HG02678 (cell line): Measurements from ENCODE around the gene RPP38.
A peak's percentile ranks its signal among the peaks of the same experiment; 100 is the strongest.

Experiments
- ATAC-seq: cut with Tn5 transposase; IDR thresholded peaks from one replicate; pipeline ENCODE4 v1.9.1; 2021; ENCODE audit warnings: mild to moderate bottlenecking, moderate library complexity; ENCODE audit not compliant: unreplicated experiment

The RPP38 gene, protein sequence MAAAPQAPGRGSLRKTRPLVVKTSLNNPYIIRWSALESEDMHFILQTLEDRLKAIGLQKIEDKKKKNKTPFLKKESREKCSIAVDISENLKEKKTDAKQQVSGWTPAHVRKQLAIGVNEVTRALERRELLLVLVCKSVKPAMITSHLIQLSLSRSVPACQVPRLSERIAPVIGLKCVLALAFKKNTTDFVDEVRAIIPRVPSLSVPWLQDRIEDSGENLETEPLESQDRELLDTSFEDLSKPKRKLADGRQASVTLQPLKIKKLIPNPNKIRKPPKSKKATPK

DNA sequence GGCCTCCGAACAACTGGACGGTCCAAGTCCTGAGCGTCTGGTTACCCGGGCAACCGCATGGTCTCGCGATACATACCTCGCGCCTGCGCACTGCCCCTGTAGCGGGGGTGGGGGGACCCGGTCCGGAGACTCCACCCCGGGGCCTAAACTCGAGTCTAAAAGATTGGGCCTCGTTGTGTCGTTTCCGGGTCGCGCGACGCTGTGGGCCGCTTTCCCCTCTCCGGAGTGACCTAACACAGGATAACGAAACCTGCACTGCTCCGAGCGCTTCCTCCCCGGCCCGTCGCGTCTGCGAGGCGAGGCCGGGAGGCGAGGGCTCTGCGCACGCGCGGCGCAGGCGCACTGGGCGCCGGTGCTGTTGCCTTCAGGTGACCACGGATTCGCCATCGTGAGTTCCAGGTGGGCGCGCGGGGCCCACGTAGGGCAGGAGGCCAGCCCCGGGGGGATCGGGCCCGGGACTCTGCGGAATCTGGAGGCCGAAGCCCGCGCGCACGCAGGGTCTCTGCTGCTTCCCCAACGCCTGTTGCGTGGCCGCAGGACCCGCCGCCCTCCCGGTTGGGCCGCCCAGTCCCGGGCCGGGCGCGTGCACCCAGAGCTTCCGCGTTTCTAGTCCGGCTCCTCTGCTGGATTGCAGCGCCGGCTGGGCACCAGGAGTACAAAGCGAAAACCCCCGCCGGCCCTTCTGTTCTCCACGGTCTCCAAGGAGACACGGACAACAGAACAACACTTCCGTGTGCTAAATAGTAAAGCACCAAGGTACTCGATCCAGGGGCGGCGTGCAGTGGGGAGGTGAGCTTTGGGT is at the start of gene RPP38:
Gene RPP38, plus strand, starts transcription at position 345 of the 802 bp plus-strand sequence. CDS start 5,960 bp downstream, outside the sequence.
- peak; percentile 85 for ATAC-seq

DNA sequence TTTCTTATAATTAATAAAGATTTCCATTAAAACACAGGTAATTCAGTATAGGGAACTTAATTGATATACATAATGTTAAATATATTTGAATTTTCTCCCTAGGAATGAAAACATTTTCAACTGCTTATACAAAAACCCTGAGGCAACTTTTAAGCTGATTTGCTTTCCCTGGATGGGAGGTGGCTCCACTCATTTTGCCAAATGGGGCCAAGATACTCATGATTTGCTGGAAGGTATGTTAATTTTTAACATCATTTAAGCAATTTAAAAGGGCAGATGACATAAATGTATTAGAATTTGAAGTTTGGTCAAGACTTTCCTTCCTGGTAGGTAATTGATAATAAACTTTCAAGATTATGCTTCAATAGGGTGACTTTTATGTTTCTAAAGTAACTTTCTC is 47.6 kb upstream of the RPP38 start:
- ATAC-seq = no peak

DNA sequence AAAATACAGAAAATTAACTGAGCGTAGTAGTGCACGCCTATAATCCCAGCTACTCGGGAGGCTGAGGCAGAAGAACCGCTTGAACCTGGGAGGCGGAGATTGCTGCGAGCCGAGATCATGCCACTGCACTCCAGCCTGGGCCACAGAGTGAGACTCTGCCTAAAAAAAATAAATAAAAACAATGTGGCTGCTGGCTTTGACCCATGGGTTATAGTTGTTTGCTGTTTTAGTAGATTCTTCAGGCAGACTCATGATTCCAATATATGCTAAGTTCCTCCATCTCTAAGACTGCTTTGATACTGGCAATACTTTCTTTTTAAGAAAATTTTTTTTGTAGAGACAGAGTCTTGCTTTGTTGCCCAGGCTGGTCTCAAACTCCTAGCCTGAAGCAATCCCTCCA is 45.0 kb upstream of the RPP38 start:
- ATAC-seq = no peak

DNA sequence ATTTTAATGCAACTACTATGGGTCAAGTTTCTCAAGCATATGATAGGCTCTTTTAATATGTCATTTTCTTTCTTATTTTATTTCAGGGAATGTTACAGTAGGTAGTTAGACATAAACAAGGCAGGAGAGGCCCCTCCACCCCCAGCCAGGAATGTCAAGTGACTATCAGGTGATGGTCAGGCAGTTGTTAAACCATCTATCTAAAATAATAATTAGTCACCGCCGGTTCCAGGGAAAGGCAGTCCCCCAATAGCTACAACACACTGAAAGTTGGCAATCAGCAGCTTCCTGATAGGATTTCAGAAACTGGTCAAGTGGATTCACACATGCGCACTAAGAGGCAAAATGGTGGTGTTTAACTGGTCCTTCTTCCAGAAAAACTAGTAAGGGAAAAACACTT is 44.1 kb upstream of the RPP38 start:
- ATAC-seq = no peak

DNA sequence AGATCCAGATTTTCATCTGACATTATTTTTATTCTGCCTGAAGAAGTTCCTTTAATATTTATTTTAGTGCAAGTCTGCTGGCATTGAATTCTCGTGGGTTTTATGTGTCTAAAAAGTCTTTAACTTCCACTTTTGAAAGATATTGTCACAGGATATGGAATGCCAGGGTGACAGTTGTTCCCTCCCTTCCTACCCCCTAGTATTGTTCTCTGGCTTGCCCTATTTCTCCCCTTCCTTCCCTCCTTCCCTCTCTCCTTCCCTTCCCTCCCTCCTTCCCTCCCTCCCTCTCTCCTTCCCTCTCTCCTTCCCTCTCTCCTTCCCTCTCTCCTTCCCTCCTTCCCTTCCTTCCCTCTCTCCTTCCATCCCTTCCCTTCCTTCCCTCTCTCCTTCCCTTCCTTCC is 38.5 kb upstream of the RPP38 start:
- ATAC-seq = no peak

DNA sequence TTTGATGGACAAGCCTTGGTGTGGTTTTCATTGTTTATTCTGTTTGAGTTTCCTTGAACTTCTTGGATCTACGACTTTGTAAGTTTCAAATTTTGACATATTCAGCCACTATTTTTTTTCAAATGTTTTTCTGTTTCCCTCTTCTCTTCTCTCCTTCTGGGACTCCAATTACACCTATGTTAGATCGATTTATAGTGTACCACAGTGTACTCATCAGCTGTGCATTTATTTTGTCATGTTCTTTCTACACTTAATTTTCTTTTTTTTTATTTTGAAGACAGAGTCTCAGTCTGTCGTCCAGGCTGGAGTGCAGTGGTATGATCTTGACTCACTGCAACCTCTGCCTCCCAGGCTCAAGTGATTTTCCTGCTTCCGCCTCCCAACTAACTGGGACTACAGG is 37.2 kb upstream of the RPP38 start:
- no peak for ATAC-seq

DNA sequence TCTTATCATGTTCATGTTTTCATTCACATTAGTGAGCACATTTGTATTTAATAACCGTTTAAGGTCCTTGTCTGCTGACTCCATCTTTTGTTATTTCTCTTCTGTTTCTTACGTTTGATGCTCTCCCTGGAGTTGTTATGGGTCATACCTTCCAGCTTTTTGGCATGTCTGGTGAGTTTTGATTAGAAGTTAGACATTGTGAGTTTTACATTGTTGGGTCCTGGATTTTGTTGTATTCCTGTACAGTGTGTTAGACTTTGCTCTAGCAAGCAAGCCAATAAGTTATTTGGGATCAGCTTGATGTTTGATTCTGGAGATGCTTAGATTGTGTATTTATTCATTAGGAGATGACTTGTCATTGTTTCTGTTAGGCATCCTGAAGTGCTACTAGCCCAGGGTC is 36.5 kb upstream of the RPP38 start:
- no peak for ATAC-seq

DNA sequence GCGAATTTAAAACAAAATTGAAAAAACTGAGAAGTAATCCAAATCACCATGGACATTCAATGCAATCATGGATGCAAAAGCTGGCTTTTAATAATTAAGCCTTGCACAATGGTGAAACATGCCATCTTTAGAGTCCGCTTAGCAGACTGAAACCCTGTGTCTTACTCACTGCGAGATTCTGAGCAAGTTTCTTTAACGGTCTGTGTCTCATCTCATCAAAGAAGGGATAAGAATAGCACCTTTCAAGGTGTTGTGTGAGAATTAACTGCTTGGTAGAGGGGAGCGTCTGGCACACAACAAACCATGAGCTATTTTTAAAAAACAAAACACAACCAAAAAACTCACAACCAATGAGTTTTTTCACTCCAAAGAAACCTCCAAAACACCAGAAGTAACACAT is 30.0 kb upstream of the RPP38 start:
- no peak for ATAC-seq

DNA sequence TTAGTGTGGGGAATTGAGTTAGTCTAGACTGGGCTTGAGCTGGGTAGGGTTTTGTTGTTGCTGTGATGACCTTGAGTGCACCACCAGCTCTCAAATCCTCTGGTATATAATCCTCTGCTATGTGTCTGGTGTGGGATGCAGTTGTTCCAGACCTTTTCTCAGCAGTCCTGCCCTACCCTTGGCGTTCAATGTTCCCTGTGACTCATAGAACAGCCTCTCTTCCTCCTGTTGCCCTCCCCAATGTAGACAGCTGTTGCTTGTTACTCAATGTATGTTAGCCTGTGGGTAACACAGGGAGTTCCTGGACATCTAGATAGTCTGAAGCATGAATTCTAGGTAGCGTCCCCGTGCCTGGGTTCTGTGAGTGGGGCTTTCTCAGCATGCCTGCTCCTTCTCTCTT is 28.4 kb upstream of the RPP38 start:
- no peak for ATAC-seq

DNA sequence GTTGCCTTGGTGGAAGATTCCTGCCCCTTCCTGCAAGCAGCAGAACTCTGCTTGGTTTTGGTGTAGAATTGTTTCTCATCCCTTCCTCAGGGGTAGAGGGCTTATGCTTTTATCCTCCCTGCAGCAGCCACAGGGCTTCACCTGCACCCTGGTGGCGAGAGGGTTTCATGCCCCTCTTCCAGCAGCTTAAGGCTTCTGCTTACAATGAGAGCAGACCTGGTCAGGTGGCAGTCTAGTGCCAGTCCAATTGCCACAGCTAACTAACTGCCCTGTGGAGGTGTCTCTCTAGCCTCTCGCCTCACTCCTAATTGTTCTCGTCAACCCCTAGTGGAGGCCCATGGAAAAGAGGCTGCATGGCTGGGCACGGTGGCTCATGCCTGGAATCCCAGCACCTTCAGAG is 27.9 kb upstream of the RPP38 start:
- no peak for ATAC-seq

DNA sequence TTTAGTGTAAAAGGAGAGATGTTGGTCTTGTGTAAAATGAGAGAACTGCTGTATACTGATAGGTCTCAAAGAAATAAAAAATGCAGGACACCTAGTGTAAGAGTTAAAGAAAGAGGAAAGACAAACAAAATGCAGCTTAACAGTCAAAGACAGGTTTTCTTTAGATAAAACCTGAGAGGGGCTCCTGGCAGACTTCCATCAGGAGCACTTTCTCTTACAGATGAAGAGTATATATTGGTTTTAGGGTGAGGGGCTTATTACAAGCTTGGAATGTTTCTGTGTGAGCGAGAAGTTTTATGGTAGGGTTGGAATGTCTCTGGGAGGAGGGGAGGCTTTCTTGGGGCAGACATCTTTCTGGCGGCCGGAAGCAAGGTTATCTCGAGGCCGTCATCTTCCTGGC is 24.8 kb upstream of the RPP38 start:
- ATAC-seq = no peak

DNA sequence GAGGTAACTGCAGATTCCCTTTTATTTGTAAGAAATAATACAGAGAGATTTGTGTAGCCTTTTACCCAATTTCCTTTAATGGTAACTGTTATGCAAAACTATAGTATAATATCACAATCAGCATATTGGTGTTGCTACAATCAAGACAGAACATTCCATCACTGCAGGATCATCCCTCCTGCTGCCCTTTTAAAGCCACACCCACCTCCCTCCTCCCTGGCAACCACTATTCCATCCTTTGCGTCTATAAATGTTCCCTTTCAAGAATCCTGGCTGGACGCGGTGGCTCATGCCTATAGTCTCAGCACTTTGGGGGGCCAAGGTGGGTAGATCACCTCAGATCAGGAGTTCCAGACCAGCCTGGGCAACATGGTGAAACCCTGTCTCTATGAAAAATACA is 21.7 kb upstream of the RPP38 start:
- no peak for ATAC-seq

DNA sequence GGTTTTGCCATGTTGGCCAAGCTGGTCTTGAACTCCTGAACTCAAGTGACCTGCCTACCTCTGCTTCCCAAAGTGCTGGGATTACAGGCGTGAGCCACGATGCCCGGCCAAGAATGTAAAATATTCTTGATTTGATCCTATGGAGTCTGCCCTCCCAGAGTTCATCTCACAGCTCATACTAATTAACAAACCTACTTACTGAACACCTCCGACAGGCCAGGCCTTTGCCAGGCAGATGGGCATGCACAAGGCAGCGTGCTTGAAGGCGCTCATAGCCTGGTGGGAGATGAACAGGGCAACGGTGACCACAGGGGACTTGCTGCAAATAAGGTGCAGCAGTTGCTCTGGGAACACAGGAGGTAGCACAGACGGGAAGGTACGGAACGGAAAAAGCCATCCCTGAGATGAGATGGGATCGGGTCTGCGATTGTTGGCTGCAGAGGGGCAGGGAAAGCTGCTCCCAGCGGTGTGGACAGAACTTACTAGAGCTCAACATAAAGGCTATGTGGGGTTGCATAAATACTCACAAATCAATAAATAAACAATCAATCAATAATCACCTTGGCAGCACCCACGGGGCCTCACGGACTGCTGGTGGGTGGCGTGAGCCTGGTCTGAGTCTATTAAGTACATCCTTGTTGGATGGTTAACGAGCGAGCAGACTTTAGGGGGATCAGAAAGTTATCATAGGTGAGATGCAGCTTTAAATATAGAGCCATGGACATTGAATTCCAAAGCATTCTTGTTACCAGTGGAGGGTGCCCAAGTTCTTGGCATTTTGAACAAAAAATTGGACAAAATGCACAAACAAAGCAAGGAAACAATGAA is 13.3 kb upstream of the RPP38 start:
- no peak for ATAC-seq

DNA sequence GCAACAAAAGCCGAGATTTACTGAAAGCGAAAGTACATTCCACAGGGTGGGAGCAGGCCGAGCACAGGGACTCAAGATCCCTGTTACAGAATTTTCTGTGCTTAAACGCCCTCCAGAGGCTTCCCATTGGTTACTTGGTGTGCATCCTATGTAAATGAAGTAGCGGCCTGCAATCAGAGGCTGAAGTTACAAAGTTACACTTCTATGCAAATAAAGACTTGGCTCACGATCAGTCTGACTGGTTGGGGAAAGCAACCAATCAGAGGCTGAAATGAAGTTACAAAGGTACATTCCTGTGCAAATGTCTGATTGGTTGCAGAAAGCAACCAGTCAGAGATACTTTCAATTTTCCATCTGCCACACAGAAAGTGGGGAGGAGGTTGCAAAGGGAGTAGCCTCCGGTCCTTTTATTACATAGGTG is 12.6 kb upstream of the RPP38 start:
- no peak for ATAC-seq

DNA sequence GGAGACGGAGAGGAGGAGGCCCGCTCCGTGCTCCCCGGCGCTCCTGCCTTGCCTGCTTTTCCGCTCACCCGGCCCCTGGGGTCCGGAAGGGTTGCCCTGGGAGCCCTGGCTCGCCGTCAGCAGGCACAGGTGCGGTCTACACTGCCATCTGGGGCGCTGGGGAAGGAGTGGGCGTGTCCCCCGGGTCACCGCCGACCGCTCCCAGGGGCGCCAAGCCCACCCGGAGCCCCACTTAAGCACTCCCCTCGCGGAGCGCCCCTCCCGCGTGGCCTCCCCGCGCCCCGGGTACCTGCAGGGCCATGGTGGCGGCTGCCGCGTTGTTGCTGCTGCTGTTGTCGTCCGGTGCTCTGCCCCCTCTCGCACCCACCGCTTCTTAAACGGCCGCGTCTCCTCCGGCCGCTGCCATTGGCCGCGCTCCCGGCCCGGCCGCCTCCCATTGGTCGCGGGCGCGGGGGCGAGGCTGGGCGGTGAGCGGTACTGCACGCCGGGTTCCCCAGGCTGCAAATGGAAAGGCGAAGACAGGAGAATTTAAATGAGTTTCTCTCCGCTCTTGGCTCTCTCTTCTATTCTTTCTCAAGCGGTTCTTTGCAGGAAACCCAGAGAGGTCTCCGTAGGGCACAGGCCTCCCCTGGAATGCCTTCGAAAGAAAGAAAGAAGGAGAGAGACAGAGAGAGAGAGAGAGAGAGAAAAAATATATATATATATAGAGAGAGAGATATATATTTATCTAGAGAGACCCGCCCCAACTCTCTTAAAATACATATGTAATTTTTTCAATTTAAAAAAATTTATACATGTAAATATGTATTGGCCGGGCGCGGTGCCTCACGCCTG is 8.5 kb upstream of the RPP38 start, which contains the start of gene ACBD7:
Gene ACBD7, minus strand, starts transcription at position 349 of the 834 bp plus-strand sequence. Its CDS starts 48 bp downstream, at position 301.
- peak; percentile 100 for ATAC-seq

DNA sequence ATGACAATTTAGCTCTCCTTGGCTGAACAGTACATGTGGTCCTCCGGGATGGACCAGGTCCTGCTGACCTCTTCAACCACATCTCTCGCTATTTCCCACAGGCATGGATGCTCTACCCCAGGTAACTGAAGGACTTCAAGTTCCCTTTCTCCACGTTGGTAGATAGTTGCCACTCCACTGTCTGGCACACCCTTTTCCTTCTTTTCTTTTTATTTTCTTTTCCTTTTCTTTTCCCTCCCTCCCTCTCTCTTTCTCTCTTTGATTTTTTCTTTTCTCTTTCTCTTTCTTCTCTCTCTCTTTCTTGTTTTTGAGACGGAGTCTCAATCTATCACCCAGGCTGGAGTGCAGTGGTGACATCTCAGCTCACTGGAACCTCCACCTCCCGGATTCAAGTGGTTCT is 5.7 kb upstream of the RPP38 start:
- no peak for ATAC-seq

DNA sequence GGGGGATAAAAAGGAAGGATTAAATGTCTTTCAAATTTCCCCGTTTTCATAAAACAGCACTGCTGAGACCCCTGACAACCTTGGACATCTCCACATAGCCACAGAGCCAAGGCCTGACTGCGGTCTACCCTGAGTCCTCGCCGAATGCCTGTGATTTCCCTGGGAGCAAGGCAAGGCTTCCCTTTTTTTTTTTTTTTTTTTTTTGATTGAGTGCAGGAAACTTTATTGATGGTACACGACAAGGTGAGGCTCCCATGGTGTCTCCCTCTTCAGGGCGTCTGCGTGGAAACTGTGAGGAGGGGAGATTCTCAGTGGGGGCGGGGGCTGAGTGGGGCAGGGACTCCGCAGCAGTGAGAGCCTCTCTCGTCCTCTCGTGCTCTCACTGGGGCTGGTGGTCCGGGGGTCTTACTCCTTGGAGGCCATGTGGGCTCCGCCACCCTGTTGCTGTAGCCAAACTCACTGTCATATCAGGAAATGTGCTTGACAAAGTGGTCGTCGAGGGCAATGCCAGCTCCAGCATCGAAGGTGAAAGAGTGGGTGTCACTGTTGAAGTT is 4.2 kb upstream of the RPP38 start:
- ATAC-seq = no peak

DNA sequence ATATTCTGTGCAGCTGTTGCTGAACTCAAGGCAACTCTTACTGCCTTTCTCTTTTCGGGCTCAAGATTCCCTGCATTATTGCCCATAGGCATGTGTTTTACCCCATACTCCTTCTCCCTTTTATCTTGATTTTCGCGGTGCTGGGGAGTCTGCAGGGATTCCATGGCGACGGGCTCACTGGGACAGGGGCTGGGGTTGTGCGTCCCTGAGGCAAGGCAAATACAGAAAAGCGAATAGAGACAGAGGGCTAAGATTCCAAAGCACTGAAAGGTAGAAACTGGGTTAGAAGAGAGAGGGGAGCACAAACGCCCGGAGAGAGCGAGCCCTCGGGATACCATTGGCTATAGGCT is 519 bp upstream of the RPP38 start:
- peak; percentile 24 for ATAC-seq

DNA sequence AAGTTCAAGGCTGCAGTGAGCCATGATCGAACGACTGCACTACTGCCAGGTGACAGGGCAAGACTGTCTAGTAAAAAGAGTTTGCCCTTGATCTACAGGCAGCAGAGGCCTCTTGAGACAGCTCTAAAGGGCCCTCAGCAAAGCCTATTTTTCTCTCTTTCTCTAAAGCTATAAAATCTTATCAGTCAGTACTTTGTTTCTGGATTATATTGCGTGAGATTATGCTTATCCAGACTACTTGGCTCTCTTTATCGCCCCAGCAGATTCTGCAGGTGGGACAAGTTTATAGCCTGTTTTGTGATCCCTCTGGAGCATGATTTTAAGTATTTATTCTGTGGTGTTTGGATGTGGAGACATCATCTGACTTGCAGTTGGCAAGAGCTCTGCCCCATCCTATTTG is 2.7 kb downstream of the RPP38 start:
- ATAC-seq = no peak

DNA sequence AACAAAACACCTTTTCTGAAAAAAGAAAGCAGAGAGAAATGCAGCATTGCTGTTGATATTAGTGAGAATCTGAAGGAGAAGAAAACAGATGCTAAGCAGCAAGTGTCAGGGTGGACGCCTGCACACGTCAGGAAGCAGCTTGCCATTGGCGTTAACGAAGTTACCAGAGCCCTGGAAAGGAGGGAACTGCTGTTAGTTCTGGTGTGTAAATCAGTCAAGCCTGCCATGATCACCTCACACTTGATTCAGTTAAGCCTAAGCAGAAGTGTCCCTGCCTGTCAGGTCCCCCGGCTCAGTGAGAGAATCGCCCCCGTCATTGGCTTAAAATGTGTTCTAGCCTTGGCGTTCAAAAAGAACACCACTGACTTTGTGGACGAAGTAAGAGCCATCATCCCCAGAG is 6.4 kb downstream of the RPP38 start:
- ATAC-seq = no peak
